GM12874 (cell line): Measurements from ENCODE around the gene DCUN1D5.

Experiments used
- TF ChIP-seq, protein P1 (sequence below): IDR thresholded peaks from 2 replicates; pipeline ENCODE4 v1.5.1; 2011; ENCODE audit warnings: low read depth, mild to moderate bottlenecking, control low read depth, low read length, moderate library complexity; ENCODE audit not compliant: insufficient read depth

The DCUN1D5 gene

DNA sequence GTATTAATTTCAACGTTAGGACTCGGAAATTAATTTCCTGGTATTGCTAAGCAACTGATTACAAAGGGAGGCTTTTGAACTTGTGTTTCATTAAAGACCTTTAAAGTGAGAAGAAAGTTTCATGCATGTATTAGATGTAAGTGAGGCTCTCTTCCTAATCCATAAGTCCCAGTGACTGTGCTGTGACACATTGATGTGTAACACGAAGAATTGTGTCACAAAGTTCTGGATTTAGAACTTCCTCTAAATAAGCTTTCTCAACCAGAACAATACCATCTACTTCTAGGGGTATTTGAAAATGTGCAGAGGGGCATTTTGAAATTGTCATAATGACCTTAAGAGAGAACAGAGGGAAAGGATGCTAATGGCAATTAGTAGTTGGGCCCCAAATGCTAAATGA lies 14.4 kb downstream of the DCUN1D5 start:
- TF ChIP-seq, protein P1, sequence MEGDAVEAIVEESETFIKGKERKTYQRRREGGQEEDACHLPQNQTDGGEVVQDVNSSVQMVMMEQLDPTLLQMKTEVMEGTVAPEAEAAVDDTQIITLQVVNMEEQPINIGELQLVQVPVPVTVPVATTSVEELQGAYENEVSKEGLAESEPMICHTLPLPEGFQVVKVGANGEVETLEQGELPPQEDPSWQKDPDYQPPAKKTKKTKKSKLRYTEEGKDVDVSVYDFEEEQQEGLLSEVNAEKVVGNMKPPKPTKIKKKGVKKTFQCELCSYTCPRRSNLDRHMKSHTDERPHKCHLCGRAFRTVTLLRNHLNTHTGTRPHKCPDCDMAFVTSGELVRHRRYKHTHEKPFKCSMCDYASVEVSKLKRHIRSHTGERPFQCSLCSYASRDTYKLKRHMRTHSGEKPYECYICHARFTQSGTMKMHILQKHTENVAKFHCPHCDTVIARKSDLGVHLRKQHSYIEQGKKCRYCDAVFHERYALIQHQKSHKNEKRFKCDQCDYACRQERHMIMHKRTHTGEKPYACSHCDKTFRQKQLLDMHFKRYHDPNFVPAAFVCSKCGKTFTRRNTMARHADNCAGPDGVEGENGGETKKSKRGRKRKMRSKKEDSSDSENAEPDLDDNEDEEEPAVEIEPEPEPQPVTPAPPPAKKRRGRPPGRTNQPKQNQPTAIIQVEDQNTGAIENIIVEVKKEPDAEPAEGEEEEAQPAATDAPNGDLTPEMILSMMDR, result no peak

DNA sequence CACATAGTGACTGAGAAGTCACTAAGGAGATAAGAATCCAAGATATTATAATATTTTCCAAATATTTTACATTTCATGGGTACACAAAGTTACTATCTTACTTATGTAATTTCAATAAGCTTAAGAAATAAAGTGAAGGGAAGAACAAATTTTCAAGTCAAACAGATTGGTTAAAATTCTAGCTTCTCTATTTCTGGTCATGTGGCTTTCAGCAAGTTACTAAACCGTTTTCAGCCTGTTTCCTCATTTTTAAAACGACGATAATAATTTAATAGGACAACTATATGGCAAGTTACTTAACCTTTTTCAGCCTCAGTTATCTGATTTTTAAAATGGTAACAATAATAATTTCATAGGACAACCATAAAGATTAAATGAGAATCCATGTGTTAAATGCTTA lies 15.6 kb downstream of the DCUN1D5 start:
- TF ChIP-seq, protein P1, result no peak

DNA sequence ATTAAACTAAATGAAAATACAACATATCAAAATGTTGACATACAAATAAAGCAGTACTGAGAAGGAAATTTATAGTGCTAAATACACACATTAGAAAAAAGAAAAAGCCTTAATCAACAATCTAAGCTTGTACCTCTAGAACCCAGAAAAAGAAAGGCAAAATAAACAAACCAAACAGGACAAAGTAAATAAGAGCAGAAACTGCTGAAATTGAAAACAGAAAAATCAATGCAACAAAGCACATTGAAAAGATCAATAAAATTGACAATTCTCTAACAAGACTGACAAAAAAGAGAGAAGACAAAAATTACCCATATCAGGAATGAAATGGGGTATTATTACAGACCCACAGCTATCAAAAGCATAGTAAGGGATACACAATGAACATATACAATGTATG lies 21.0 kb downstream of the DCUN1D5 start:
- TF ChIP-seq, protein P1, result no peak

DNA sequence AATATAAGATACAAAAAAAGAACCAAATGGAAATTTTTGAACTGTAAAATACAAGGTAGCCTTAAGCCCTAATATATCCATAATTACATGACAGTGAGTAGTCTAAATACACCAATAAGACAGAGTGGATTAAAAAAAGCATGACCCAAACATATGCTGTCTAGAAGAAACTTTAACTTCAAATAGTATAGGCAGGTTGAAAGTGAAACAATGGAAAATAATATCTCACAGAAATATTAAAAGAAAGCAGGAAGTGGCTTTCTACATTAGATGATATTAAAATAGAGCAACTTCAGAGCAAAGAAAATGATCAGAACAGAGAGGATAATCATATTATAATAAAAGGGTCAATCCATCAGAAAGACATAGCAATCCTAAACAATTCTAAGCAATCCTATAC lies 21.8 kb downstream of the DCUN1D5 start:
- TF ChIP-seq, protein P1, result no peak

DNA sequence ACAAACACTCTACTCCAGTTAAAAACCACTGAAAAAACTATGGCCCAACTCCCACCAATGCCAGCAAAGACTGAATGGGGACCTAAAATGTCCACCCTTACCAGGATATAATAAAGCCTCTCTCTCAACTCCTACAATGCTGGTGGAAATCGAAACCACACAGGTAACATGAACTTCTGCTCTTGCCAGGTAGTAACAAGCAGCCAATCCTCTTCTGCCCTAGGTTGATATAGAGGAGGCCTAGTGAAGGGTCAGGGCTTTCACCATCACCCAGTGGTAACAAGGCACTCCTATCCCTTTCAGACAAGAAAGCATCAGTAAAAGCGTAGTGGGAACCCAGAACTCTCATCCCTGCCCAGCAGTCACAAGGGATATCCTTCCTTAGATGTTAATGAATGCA lies 22.6 kb downstream of the DCUN1D5 start:
- TF ChIP-seq, protein P1, result no peak

DNA sequence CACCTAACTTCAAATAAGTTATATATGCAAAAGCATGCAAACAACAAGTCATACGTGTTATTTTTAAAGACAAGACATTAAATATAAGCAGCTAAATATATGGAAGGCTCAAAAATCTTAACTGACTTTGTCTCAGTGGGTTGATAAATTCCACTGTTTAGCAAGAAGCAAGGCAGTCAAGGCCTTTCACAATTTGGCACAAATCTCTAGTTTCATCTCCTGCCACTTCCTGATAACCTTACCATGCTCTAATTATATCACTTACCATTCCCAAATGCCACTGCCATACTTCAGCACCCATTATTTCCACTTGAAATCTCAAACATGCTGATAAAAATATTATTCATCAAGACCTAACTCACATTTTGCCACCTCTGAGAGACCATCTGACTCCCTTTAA lies 24.8 kb downstream of the DCUN1D5 start:
- TF ChIP-seq, protein P1, result no peak

DNA sequence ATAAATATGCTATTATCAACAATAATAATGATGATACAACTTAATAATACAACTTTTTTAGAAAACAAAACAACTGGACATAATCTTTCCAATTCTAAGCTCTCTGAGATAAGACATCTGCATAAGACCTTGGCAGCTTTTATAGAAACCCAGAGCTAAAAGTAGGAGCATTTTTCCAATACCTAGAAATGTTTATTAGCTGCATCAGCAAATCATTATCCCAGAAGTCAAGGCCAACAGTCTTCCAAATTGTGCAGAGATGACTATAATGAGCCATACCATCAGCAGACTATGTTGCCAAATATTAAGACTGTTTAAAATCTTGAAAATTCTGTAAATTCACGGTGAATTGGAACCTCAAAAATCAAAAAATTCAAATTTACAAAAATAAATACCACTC lies 30.3 kb downstream of the DCUN1D5 start:
- TF ChIP-seq, protein P1, result no peak
